Astrocyte (in vitro differentiated cells and primary cell): ENCODE data around the gene POTEB2.
"Not testable (repeated sequence)": the region's sequence is repeated elsewhere in the genome, so short reads cannot be mapped to it uniquely, and the experiment has no call there.

Source experiments
- CTCF ChIP-seq: IDR thresholded peaks from 2 replicates; pipeline ENCODE4 v1.5.1; 2011; ENCODE audit warnings: low read depth, mild to moderate bottlenecking, inconsistent platforms, low read length, moderate library complexity; ENCODE audit not compliant: insufficient read depth
- EZH2 ChIP-seq: IDR thresholded peaks from 2 replicates; pipeline ENCODE4 v1.6.1; 2012; ENCODE audit warnings: mild to moderate bottlenecking, low read length, inconsistent platforms; ENCODE audit not compliant: insufficient read depth

GRCh38 chr15:20866214-20866613, at the start of gene POTEB2:
- TF ChIP-seq CTCF, EZH2: not testable (repeated sequence)
